Small intestine (tissue), 7 donors: ENCODE results near the gene SEMA6A. TPM values are rescaled to one million over a fixed set of nuclear protein-coding genes. Genes with fewer than 3 reads are reported as not detected.

Source experiments
- DNase-seq, 2 donors: peaks; one replicate each; pipeline versions ENCODE4 v3.0.0 to v3.0.0-alpha.2; 2013
- FAIRE-seq: peaks from 2 replicates; lab custom pipeline; 2012; peaks lifted over from hg19 to GRCh38; lab: Jason Lieb, UNC
- H3K27ac ChIP-seq, 3 donors: one replicate each; pipeline ENCODE4 v1.5.1; 2013; ENCODE audit warnings: low read length in 2 of 3, mild to moderate bottlenecking in 2 of 3, control low read depth in 1 of 3, inconsistent platforms in 1 of 3, low read depth in 1 of 3, moderate library complexity in 1 of 3
- H3K27me3 ChIP-seq, 3 donors: one replicate each; pipeline ENCODE4 v1.6.1; 2013; ENCODE audit warnings: low read length in 3 of 3, inconsistent platforms in 1 of 3; ENCODE audit not compliant: control insufficient read depth in 3 of 3, insufficient read depth in 3 of 3
- H3K36me3 ChIP-seq, 3 donors: one replicate each; pipeline ENCODE4 v1.6.1; 2013; ENCODE audit warnings: low read length in 3 of 3, inconsistent platforms in 1 of 3, low read depth in 1 of 3, mild to moderate bottlenecking in 1 of 3, moderate library complexity in 1 of 3; ENCODE audit not compliant: control insufficient read depth in 3 of 3, insufficient read depth in 2 of 3
- H3K4me1 ChIP-seq, 3 donors: one replicate each; pipeline ENCODE4 v1.6.1; 2013; ENCODE audit warnings: low read length in 2 of 3, inconsistent platforms in 1 of 3, low read depth in 1 of 3, mild to moderate bottlenecking in 1 of 3, moderate library complexity in 1 of 3; ENCODE audit not compliant: control insufficient read depth in 3 of 3, insufficient read depth in 2 of 3
- H3K4me3 ChIP-seq, 3 donors: one replicate each; pipeline ENCODE4 v1.5.1; 2013; ENCODE audit warnings: low read length in 3 of 3, control low read depth in 1 of 3, inconsistent platforms in 1 of 3, low read depth in 1 of 3, mild to moderate bottlenecking in 1 of 3, moderate library complexity in 1 of 3
- H3K9me3 ChIP-seq, 2 donors: one replicate each; pipeline ENCODE4 v1.6.1; 2013; ENCODE audit warnings: low read depth in 1 of 2, low read length in 1 of 2; ENCODE audit not compliant: control insufficient read depth in 2 of 2, insufficient read depth in 1 of 2
- WGBS, 3 donors: extraction: QIAGEN DNeasy Blood & Tissue Kit; methylation state at CpG; one replicate each; pipeline ENCODE4 v1.1.7; 2013; 5-methylcytosine and 5-hydroxymethylcytosine counted together
- polyA plus RNA-seq, 4 donors: library from polyadenylated mRNA; stranded (reverse) in 3 of 4; unstranded in 1 of 4; fragments of 200-250 nt in 3 of 4; fragments of 120-200 nt in 1 of 4; gene quantifications; one replicate each; pipeline versions ENCODE4 v1.2.1 to v1.2.3, GENCODE V29; 2013
- donor health status: healthy with polysubstance abuse.
- donor health status: control.
- donor health status: control.
- donor health status: Bipolar disorder and iron deficiency.
- donor health status: healthy.

SEMA6A gene
- polyA plus RNA-seq, 4 donors: 12.9 to 68.5 (median 13.4) TPM

DNA sequence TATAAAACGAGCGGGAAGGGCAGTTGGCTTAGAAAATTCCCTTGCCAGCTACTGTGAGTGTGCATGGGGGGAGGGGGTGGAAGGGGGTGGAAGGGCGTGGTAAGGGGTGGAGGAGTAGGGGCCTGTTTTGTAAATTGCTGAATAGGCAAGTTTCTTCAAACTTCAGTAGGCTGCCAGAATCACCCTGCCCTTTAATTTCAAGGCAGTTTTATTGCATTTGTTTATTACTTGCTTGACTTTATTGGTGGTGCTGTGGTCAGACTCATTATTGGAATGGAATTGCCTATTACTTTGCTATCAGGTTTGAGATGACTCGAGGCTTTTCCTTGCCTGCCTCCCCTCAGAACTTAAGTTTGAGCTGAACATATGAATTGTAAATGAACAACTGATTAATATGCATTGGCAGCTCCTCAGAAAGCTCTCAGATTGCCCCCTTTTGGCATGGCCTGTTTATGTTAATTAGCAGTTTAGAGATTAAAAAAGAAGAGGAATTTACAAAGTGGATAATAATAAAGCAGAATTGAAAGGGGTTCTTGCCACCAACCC lies 76.0 kb downstream of the SEMA6A start:
- Histone ChIP-seq H3K4me3 (no peak overlapping the region), H3K27ac (peak overlapping the region in 1 of 3 donors; percentile 11), H3K27me3 (no peaks in the 10 kb centered on the region), H3K36me3 (peaks cover 0 to 28% (median 10%) of the 10 kb centered on the region in 3 donors), H3K9me3 (no peaks in the 10 kb centered on the region), H3K4me1 (peaks cover 2 to 12% (median 3%) of the 10 kb centered on the region in 3 donors)
- FAIRE-seq (no peak), DNase-seq (peak; percentile 50 to 69)
- 11 to 51% (median 29%) methylated on average over 4 of the region's 4 CpGs for WGBS, 3 donors

DNA sequence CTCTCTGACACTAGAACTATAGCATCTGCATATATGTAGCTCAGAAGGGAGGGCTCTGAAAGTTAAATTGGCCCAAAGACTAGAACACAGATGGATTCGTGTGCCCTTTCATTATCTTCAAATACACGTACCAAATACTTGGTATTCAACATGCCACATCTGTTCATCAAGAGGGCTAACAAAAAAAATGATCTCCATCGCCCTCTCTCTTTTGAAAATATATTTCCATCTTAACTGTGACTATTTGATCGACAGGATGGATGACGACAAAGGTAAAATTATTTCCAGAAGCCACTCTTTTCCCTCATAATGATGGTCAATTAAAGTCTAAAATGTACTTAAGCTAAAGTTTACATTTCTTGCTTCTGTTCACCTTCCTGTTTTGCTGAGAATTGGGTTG lies 77.0 kb downstream of the SEMA6A start:
- no peak for DNase-seq
- Histone ChIP-seq H3K4me3 (no peak overlapping the region), H3K9me3 (no peaks in the 10 kb centered on the region), H3K36me3 (peaks cover 0 to 29% (median 10%) of the 10 kb centered on the region in 3 donors), H3K27ac (peak overlapping the region in 1 of 3 donors; percentile 11), H3K4me1 (peaks cover 2 to 20% (median 5%) of the 10 kb centered on the region in 3 donors), H3K27me3 (no peaks in the 10 kb centered on the region)
- FAIRE-seq: no peak
- WGBS, 3 donors: 82 to 85% (median 84%) methylated on average over 5 of the region's 5 CpGs

DNA sequence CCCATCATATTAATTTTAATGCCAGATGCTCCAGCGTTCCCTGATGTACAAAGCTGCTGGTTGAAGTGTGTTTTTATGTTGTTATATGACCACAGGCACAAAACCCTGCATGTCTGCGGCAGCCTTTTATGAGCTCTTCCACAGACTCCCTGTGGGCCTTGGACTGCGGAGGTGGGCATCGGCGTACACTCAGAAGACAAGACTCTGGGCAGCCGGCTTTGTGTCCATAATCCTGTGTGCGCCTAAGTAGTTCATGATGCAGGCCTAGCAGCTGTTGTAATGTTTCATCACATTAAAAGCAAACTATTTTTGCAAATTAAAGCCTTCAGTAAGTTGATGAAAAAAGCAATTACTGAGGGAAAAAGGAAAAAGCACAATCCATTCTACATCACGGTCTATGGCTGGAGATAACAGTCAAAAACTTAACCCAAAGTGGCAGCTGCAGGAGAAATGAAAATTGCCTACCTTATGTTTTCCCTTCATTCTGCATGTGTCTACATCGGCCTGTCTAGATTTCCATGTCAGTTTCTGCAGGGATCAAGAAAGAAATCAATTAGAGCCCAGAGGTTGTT lies 78.8 kb downstream of the SEMA6A start:
- peaks cover 0 to 27% (median 13%) of the 10 kb centered on the region in 3 donors for H3K36me3 ChIP-seq
- no peak overlapping the region for H3K27ac ChIP-seq
- no peak for DNase-seq
- H3K9me3 ChIP-seq: no peaks in the 10 kb centered on the region
- no peaks in the 10 kb centered on the region for H3K27me3 ChIP-seq
- FAIRE-seq: no peak
- 96 to 98% (median 96%) methylated on average over 9 of the region's 9 CpGs for WGBS, 3 donors
- peaks cover 2 to 20% (median 5%) of the 10 kb centered on the region in 3 donors for H3K4me1 ChIP-seq
- no peak overlapping the region for H3K4me3 ChIP-seq

DNA sequence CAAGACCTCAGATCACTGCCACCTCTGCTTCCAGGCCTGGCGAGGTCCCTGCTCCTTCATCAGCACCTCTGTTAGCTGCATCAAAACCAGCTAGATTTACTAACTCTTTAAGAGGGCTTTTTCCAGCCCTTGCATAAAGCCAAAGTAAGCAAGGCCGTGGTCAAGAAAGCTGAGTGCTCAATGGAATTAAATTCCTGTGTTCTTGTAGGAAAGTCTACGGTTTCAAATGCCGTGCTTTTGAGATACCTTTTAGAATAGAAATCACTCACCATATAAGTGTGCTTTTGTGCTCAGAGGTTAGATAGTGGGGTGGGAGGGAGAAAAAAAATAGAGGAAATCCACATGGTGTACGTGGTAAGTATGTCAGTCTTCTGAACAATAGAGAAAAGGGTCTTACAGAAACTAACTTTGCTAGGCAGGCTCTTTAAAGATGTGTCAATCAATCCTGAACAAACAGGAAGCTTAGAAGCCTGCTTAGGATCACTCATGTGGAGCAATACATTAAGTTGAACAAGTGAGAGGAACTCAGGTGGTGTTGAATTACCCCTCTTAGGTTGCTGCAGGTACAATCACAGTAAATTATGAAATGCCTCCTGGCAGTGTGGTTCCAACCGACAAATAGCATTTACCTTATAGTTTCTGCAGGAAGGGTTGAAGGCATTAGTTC lies 79.7 kb downstream of the SEMA6A start:
- H3K36me3 ChIP-seq: peaks cover 0 to 23% (median 13%) of the 10 kb centered on the region in 3 donors

DNA sequence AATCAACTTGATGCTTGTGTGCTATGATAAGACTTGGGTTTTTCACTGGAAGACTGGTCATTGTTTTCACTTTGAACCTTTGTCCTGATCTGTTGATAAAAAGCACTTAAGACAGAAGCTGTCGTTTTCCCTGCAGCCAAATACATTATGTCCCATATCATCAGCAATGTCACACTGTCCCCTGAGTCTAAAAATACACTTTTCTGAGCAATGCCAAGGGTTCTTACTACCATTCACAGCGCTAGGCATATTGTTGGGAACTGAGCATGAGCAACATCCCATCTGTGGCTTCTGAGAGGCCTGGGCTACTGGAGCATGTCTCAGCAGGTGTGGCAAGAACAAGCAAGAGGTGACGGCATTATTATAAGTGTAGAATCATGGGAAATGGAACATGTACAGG lies 81.8 kb downstream of the SEMA6A start:
- FAIRE-seq (no peak), DNase-seq (peak; percentile 37 to 70)
- Histone ChIP-seq H3K27ac (peak overlapping the region in 2 of 3 donors; percentile 7 to 36), H3K4me3 (no peak overlapping the region), H3K9me3 (no peaks in the 10 kb centered on the region), H3K4me1 (peaks cover under 1 to 11% (median 5%) of the 10 kb centered on the region in 3 donors), H3K36me3 (peaks cover 0 to 29% (median 20%) of the 10 kb centered on the region in 3 donors), H3K27me3 (no peaks in the 10 kb centered on the region)
- 36 to 60% (median 45%) methylated on average over 3 of the region's 3 CpGs for WGBS, 3 donors

More for the DNA sequence above, 79.7 kb downstream of the SEMA6A start:
- no peak for FAIRE-seq
- Histone ChIP-seq H3K27me3 (no peaks in the 10 kb centered on the region), H3K4me1 (peaks cover 2 to 20% (median 5%) of the 10 kb centered on the region in 3 donors), H3K27ac (no peak overlapping the region), H3K4me3 (no peak overlapping the region), H3K9me3 (no peaks in the 10 kb centered on the region)
- DNase-seq: no peak
- WGBS, 3 donors: 69 to 86% (median 81%) methylated on average over 6 of the region's 6 CpGs

DNA sequence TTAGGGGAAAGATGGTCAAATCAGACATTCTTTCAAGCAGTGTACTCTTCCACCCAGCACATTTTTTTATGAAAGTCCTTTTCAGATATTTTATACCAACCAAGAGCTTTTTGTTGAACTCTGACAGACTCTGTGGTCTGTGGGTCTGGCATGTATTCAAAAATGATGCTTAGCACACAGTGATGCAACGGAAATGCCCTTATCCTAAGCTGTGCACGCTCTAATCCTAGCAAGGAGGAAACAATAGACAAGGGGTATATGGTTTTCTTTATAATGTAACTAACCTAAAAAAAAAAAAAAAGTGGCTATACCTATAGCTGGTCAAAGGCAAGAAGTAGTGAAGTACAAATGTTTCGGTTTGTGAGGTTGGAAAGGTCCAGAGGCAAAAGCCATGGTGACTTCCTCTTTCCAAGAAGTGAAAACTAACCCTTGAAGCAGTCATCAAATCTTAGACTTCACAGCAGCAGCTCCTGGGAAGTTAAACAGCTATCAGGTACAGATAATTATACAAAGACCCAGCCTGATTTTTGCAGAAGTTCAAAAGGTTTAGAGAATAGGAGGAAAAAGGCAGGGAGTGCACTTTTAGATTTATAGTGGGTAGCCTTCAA lies 82.5 kb downstream of the SEMA6A start:
- no peaks in the 10 kb centered on the region for H3K9me3 ChIP-seq
- FAIRE-seq (no peak), DNase-seq (peak in 1 of 2 donors; percentile 10)
- peak overlapping the region in 1 of 3 donors; percentile 36 for H3K27ac ChIP-seq
- peaks cover 0 to 13% (median 5%) of the 10 kb centered on the region in 3 donors for H3K4me1 ChIP-seq
- no peaks in the 10 kb centered on the region for H3K27me3 ChIP-seq
- no peak overlapping the region for H3K4me3 ChIP-seq
- H3K36me3 ChIP-seq: peaks cover 0 to 35% (median 20%) of the 10 kb centered on the region in 3 donors
- 28 to 40% (median 38%) methylated on average over 3 of the region's 3 CpGs for WGBS, 3 donors

DNA sequence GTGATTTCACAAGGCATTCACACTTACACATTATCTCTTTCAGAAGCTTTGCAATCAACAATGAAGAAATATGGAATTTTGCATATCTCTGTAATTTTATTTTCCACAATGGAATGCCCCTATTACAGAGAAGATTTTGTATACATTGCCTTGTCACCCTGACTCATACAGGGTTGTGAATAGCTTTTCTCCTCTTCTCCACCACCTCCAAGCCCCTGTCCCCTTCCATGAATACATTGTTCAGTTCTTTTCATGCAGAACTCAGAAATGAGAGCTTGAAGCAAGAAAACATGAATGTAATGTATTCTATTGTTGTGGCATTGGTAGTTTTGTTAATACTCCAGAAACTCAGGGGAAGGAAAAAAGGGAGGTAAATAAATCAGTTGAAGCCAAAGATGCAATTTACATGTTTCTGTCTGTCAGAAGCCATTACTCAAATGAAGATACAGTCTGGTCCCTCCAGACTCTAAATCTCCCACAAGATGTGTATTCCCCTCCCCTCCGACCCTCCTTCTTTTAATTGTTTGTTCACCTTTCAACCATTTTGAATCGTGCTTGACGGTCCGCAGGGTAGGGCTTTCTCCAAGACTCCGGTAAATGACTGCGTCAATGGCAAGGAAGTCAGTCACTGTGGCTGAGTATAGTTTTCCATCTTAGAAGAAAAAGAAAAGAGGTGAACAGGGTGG lies 86.1 kb downstream of the SEMA6A start:
- H3K36me3 ChIP-seq: peaks cover 0 to 33% (median 14%) of the 10 kb centered on the region in 3 donors
- peaks cover 0 to 9% (median 2%) of the 10 kb centered on the region in 3 donors for H3K4me1 ChIP-seq
- no peaks in the 10 kb centered on the region for H3K9me3 ChIP-seq
- no peak overlapping the region for H3K27ac ChIP-seq
- FAIRE-seq: no peak
- no peak overlapping the region for H3K4me3 ChIP-seq
- no peak for DNase-seq
- H3K27me3 ChIP-seq: no peaks in the 10 kb centered on the region
- WGBS, 3 donors: 93 to 99% (median 95%) methylated on average over 6 of the region's 6 CpGs

DNA sequence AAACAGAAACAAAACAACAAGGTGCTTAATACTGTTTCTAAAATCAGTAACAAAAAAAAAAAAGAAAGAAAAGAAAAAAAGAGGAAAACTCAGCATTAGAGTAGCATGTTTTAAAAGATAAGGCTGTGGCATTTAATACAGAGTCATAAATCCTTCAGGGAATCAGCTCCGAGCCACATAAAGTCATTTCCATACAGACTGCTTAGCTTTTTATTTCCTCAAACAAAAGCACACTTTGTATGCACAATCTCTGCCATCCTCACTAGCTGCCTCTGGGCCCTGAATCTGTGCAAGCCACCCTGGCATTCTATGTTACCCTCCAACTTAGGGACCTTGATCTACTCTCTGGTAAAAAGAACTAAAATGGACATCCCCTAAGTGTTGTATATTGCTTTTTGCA lies 87.6 kb downstream of the SEMA6A start:
- H3K27me3 ChIP-seq: no peaks in the 10 kb centered on the region
- H3K4me3 ChIP-seq: no peak overlapping the region
- no peak for FAIRE-seq
- H3K27ac ChIP-seq: no peak overlapping the region
- WGBS, 3 donors: 21 to 43% (median 32%) methylated on average over 1 of the region's 1 CpG
- H3K36me3 ChIP-seq: peaks cover 3 to 34% (median 18%) of the 10 kb centered on the region in 3 donors
- H3K9me3 ChIP-seq: no peaks in the 10 kb centered on the region
- DNase-seq: peak; percentile 31 to 43
- peaks cover 0 to 2% (median 0%) of the 10 kb centered on the region in 3 donors for H3K4me1 ChIP-seq
